Progenitor cell of endocrine pancreas (in vitro differentiated cells): ENCODE measurements around the gene NEU1. TPM values are rescaled to one million over a fixed set of nuclear protein-coding genes. Genes with fewer than 3 reads are reported as not detected.
A peak's percentile ranks its signal among the peaks of the same experiment; 100 is the strongest.

Experiments used
- DNase-seq: peaks from one replicate; pipeline ENCODE4 v3.0.0; 2021; ENCODE audit warnings: low spot score; ENCODE audit not compliant: unreplicated experiment
- H3K27ac Mint-ChIP-seq: 2 replicates; pipeline ENCODE4 v1.8.0; 2021; ENCODE audit warnings: mild to moderate bottlenecking, moderate library complexity, mixed read lengths
- H3K27me3 Mint-ChIP-seq: 2 replicates; pipeline ENCODE4 v1.8.0; 2021; ENCODE audit warnings: mixed read lengths
- H3K36me3 Mint-ChIP-seq: 2 replicates; pipeline ENCODE4 v1.8.0; 2022; ENCODE audit warnings: mixed read lengths; ENCODE audit not compliant: insufficient read depth
- H3K4me1 Mint-ChIP-seq: 2 replicates; pipeline ENCODE4 v1.8.0; 2021; ENCODE audit warnings: low read depth, mixed read lengths
- H3K4me3 Mint-ChIP-seq: 2 replicates; pipeline ENCODE4 v1.8.0; 2021; ENCODE audit warnings: low read depth, mild to moderate bottlenecking, moderate library complexity, mixed read lengths
- H3K9me3 Mint-ChIP-seq: 2 replicates; pipeline ENCODE4 v1.8.0; 2021; ENCODE audit warnings: low read depth, mixed read lengths
- total RNA-seq: library from RNA; stranded (reverse); gene quantifications from 2 replicates; pipeline ENCODE4 v1.2.1, GENCODE V29; 2021
- TF ChIP-seq, protein P1 (sequence below): fragments of 200-600 bp; sonication (generic); IDR thresholded peaks from one replicate; pipeline ENCODE4 v1.5.0; 2021; ENCODE audit warnings: antibody characterized with exemption, mild to moderate bottlenecking; ENCODE audit not compliant: unreplicated experiment

The NEU1 gene
- total RNA-seq, 1 donor from 2014 or later = 52.4 TPM

DNA sequence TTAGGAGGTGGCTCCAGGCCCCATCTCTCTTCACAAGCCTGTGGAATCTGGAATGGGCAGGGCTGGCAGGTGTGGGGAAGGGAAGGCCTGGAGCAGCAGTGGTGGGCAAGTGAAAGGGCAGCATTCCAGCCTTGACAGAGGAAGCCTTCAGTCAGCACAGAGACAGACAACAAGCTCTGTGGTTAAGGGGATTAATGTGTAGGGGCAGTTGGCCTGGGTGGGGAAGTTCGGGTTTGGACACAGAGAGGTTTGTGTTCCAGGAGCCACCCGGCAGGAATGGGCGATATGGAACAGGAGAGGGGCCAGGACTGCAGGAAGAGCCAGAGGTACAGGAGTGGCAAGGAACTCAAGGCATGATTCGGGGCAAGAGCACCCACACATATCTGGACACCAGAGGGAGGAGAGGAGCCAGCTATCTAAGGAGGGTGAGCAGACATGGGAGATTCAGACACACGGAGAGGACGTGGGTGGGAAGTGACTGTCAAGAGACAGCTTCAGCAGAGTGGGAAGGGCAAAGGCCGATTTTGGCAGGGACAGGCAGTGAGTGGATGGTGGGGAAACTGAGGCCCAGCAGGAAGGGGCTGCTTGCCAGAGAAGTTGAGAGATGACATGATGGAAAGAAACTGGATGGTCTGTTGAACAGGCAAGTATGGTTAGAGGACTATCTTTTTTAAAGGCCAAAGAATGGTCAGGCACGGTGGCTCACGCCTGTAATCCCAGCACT is 18.7 kb upstream of the NEU1 start:
- no peak for DNase-seq
- peaks cover 23% of the 10 kb centered on the region for H3K36me3 Mint-ChIP-seq

DNA sequence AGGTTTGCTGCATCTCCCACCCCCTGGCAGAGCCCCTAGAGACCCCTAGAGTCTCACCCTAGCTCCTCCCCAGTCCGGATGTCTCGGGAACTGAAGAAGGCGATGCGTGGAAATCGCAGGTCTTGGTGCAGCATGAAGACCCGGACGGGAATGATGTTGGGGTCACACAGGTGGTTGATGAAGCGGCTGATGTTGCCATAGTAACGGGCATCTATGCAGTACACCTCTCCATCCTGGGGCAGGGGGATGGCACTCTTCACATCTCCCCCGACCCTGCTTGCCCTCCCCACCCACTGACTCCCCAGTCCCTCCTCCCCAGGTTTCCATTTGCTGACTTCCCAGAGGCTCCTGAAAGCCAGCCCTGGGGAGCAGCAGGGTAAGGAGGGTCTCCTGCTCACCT is 18.0 kb upstream of the NEU1 start:
- Mint-ChIP-seq H3K4me1 (peaks cover 17% of the 10 kb centered on the region), H3K4me3 (no peak overlapping the region), H3K27me3 (no peaks in the 10 kb centered on the region), H3K36me3 (peaks cover 18% of the 10 kb centered on the region), H3K27ac (no peak overlapping the region), H3K9me3 (no peaks in the 10 kb centered on the region)
- TF ChIP-seq, protein P1, sequence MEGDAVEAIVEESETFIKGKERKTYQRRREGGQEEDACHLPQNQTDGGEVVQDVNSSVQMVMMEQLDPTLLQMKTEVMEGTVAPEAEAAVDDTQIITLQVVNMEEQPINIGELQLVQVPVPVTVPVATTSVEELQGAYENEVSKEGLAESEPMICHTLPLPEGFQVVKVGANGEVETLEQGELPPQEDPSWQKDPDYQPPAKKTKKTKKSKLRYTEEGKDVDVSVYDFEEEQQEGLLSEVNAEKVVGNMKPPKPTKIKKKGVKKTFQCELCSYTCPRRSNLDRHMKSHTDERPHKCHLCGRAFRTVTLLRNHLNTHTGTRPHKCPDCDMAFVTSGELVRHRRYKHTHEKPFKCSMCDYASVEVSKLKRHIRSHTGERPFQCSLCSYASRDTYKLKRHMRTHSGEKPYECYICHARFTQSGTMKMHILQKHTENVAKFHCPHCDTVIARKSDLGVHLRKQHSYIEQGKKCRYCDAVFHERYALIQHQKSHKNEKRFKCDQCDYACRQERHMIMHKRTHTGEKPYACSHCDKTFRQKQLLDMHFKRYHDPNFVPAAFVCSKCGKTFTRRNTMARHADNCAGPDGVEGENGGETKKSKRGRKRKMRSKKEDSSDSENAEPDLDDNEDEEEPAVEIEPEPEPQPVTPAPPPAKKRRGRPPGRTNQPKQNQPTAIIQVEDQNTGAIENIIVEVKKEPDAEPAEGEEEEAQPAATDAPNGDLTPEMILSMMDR = no peak
- DNase-seq = no peak

More for the DNA sequence above, 18.7 kb upstream of the NEU1 start:
- Mint-ChIP-seq H3K4me1 (peaks cover 17% of the 10 kb centered on the region), H3K9me3 (no peaks in the 10 kb centered on the region), H3K27ac (peak overlapping the region; percentile 82), H3K27me3 (no peaks in the 10 kb centered on the region), H3K4me3 (no peak overlapping the region)
- TF ChIP-seq, protein P1 = no peak

DNA sequence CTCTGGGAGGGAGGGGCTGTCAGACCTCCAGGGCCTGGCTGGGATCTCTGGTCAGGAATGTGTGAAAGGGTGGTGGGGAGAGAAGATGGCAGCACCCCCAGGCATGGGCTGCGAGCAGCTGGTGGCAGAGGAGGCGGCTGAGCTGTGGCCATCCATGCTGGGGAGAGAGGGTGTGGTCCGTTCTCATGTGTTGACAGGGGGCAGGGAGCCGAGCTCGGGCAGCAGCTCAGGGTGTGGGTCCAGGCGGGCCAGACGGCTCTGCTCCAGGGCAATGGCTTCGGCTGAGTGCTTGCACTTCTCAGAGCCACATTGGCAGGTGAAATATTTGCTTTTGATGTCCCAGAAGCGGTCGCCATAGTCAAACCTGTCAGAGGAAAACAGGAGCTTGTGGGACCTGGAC is 17.3 kb upstream of the NEU1 start:
- Mint-ChIP-seq H3K4me1 (peaks cover 17% of the 10 kb centered on the region), H3K4me3 (no peak overlapping the region), H3K27ac (no peak overlapping the region), H3K9me3 (no peaks in the 10 kb centered on the region), H3K27me3 (no peaks in the 10 kb centered on the region), H3K36me3 (peaks cover 14% of the 10 kb centered on the region)
- TF ChIP-seq, protein P1 = no peak
- DNase-seq = no peak

DNA sequence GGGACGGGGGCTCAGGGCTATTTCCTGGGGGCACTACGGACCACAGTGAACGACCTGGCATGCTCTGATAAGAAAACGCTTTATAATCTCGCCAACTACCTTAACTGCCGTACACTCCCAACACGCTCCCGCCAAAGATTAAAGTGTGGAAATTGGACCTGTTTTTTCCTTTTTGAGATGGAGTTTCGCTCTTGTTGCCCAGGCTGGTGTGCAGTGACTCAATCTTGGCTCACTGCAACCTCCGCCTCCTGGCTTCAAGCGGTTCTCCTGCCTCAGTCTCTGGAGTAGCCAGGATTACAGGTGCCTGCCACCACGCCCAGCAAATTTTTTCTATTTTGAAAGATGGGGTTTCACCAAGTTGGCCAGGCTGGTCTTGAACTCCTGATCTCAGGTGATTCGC is 16.5 kb upstream of the NEU1 start:
- Mint-ChIP-seq H3K4me1 (peaks cover 17% of the 10 kb centered on the region), H3K27ac (peak overlapping the region; percentile 57), H3K36me3 (peaks cover 14% of the 10 kb centered on the region), H3K9me3 (no peaks in the 10 kb centered on the region), H3K4me3 (no peak overlapping the region), H3K27me3 (no peaks in the 10 kb centered on the region)
- TF ChIP-seq, protein P1 = no peak
- DNase-seq = no peak

DNA sequence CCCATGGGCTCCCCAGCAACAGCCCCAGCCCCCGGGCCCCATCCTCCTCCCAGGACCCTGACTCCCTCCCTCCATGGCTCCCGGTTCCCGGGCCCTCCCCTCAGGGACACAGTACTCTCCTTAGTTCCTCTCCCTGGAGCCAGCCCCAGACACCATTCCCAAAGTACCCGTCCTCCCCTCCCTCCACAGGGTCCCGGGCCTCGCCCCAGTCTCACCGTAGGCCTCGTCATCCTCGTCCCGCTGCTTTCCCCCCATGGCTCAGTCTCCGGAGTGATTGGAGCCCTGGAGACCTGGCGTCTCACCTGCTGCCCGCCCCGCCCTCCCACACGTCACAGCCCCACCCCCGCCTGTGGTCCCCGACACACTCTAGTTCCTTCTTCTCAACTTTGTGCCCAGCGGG is 16.1 kb upstream of the NEU1 start, which contains the start of gene SLC44A4:
Gene SLC44A4 (minus strand): TSS at position 272 of the 400 bp plus-strand sequence. CDS start 17 bp downstream, at position 255.
- DNase-seq = no peak
- peaks cover 14% of the 10 kb centered on the region for H3K36me3 Mint-ChIP-seq
- peak within 1 kb of the TSS; percentile 60 for H3K4me3 Mint-ChIP-seq
- H3K9me3 Mint-ChIP-seq = no peaks in the 10 kb centered on the region
- peak within 1 kb of the TSS; percentile 91 for H3K27ac Mint-ChIP-seq
- TF ChIP-seq, protein P1 = no peak
- no peaks in the 10 kb centered on the region for H3K27me3 Mint-ChIP-seq
- H3K4me1 Mint-ChIP-seq = peaks cover 17% of the 10 kb centered on the region
